H1 (cell line): Measurements from ENCODE around the gene PLVAP. TPM values are rescaled to one million over a fixed set of nuclear protein-coding genes. Genes with fewer than 3 reads are reported as not detected.

Source experiments
- RFX5 ChIP-seq: IDR thresholded peaks from 2 replicates; pipeline ENCODE4 v1.6.1; 2011; ENCODE audit warnings: low read depth, low read length, improper control_type of control experiment, borderline replicate concordance
- RNF2 ChIP-seq: fragments of 200-900, 300-1000 bp; sonication (generic); IDR thresholded peaks from 2 replicates; pipeline ENCODE4 v1.7.1; 2016; ENCODE audit warnings: borderline replicate concordance, low read depth, mild to moderate bottlenecking, antibody characterized with exemption, low read length; ENCODE audit not compliant: poor library complexity, severe bottlenecking; ENCODE audit errors: missing control alignments
- SIRT6 ChIP-seq: IDR thresholded peaks from one replicate; pipeline ENCODE4 v1.7.1; 2012; ENCODE audit warnings: low read length, inconsistent platforms
- TAF7 ChIP-seq: optimal IDR thresholded peaks from 2 replicates; pipeline ENCODE3; 2011; ENCODE audit warnings: low read depth, mild to moderate bottlenecking, inconsistent platforms, low read length, moderate library complexity, borderline replicate concordance
- TCF12 ChIP-seq: IDR thresholded peaks from 2 replicates; pipeline ENCODE4 v1.6.1; 2011; ENCODE audit warnings: low read depth, mild to moderate bottlenecking, low read length
- ZNF274 ChIP-seq: IDR thresholded peaks from 2 replicates; pipeline ENCODE4 v1.7.0; 2012; ENCODE audit warnings: low read length, borderline replicate concordance; ENCODE audit errors: extremely low read depth
- polyA plus RNA-seq, 7 experiments: library from polyadenylated mRNA; depleted of rRNA in 3 of 7; stranded (reverse) in 5 of 7; unstranded in 2 of 7; fragments of >200 nt in 5 of 7; fragments of 200-250 nt in 2 of 7; gene quantifications; 1 replicate in 5 of 7; 2 replicates in 1 of 7; 4 replicates in 1 of 7; pipeline versions ENCODE4 v1.2.1 to v1.2.3, GENCODE V29; 2011 to 2013; ENCODE audit warnings: missing spikeins in 2 of 7, mixed read lengths in 2 of 7
- total RNA-seq: library from RNA; stranded (reverse); fragmentation: NEBNext Ultra II Directional; extraction: Animal tissue kit (Norgen Biotek cat#: 25700); gene quantifications from 2 replicates; pipeline ENCODE4 v1.2.1, GENCODE V29; 2021
- TF ChIP-seq, protein P1 (sequence below): fragments of 300-600 bp; sonication (generic); IDR thresholded peaks from 2 replicates; pipeline ENCODE4 v1.7.1; 2012; ENCODE audit warnings: low read length, moderate library complexity, mild to moderate bottlenecking, inconsistent platforms; ENCODE audit not compliant: insufficient replicate concordance

The PLVAP gene
- total and polyA plus RNA-seq, 2 of the 8 experiments (the other 6 are each of a cell fraction or from before 2014, with no cell fraction given), result 0.32 TPM; not detected in 1

DNA sequence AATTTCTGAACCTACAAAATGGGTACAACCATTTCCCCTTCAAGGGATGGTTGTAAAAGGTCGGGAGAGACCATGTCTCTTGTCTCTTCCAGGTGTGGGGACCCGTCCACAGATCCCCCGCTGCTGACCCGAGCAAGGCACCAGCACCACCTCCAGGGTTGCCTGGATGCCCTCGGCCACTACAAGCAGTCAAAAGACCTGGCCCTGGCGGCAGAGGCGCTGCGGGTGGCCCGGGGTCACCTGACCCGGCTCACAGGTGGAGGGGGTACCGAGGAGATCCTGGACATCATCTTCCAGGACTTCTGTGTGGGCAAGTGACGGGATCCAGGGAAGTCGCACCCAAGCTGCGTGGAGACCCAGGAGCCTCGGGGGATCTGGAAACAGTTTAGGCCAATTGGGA is 35.8 kb downstream of the PLVAP start (continued):
- TF ChIP-seq TCF12, result no peak
- TF ChIP-seq TAF7, result no peak
- TF ChIP-seq RFX5, result no peak
- TF ChIP-seq ZNF274, result no peak
- no peak for TF ChIP-seq RNF2
- TF ChIP-seq SIRT6, result no peak
- TF ChIP-seq, protein P1, sequence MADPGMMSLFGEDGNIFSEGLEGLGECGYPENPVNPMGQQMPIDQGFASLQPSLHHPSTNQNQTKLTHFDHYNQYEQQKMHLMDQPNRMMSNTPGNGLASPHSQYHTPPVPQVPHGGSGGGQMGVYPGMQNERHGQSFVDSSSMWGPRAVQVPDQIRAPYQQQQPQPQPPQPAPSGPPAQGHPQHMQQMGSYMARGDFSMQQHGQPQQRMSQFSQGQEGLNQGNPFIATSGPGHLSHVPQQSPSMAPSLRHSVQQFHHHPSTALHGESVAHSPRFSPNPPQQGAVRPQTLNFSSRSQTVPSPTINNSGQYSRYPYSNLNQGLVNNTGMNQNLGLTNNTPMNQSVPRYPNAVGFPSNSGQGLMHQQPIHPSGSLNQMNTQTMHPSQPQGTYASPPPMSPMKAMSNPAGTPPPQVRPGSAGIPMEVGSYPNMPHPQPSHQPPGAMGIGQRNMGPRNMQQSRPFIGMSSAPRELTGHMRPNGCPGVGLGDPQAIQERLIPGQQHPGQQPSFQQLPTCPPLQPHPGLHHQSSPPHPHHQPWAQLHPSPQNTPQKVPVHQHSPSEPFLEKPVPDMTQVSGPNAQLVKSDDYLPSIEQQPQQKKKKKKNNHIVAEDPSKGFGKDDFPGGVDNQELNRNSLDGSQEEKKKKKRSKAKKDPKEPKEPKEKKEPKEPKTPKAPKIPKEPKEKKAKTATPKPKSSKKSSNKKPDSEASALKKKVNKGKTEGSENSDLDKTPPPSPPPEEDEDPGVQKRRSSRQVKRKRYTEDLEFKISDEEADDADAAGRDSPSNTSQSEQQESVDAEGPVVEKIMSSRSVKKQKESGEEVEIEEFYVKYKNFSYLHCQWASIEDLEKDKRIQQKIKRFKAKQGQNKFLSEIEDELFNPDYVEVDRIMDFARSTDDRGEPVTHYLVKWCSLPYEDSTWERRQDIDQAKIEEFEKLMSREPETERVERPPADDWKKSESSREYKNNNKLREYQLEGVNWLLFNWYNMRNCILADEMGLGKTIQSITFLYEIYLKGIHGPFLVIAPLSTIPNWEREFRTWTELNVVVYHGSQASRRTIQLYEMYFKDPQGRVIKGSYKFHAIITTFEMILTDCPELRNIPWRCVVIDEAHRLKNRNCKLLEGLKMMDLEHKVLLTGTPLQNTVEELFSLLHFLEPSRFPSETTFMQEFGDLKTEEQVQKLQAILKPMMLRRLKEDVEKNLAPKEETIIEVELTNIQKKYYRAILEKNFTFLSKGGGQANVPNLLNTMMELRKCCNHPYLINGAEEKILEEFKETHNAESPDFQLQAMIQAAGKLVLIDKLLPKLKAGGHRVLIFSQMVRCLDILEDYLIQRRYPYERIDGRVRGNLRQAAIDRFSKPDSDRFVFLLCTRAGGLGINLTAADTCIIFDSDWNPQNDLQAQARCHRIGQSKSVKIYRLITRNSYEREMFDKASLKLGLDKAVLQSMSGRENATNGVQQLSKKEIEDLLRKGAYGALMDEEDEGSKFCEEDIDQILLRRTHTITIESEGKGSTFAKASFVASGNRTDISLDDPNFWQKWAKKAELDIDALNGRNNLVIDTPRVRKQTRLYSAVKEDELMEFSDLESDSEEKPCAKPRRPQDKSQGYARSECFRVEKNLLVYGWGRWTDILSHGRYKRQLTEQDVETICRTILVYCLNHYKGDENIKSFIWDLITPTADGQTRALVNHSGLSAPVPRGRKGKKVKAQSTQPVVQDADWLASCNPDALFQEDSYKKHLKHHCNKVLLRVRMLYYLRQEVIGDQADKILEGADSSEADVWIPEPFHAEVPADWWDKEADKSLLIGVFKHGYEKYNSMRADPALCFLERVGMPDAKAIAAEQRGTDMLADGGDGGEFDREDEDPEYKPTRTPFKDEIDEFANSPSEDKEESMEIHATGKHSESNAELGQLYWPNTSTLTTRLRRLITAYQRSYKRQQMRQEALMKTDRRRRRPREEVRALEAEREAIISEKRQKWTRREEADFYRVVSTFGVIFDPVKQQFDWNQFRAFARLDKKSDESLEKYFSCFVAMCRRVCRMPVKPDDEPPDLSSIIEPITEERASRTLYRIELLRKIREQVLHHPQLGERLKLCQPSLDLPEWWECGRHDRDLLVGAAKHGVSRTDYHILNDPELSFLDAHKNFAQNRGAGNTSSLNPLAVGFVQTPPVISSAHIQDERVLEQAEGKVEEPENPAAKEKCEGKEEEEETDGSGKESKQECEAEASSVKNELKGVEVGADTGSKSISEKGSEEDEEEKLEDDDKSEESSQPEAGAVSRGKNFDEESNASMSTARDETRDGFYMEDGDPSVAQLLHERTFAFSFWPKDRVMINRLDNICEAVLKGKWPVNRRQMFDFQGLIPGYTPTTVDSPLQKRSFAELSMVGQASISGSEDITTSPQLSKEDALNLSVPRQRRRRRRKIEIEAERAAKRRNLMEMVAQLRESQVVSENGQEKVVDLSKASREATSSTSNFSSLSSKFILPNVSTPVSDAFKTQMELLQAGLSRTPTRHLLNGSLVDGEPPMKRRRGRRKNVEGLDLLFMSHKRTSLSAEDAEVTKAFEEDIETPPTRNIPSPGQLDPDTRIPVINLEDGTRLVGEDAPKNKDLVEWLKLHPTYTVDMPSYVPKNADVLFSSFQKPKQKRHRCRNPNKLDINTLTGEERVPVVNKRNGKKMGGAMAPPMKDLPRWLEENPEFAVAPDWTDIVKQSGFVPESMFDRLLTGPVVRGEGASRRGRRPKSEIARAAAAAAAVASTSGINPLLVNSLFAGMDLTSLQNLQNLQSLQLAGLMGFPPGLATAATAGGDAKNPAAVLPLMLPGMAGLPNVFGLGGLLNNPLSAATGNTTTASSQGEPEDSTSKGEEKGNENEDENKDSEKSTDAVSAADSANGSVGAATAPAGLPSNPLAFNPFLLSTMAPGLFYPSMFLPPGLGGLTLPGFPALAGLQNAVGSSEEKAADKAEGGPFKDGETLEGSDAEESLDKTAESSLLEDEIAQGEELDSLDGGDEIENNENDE, result no peak
- TF ChIP-seq, all 59 proteins: peak for 0
